Measurements from ENCODE around the gene DCTD.

- peak; percentile 92 for TF ChIP-seq CTCF (conservative IDR thresholded peaks at IDR 0.05)
- TF ChIP-seq ZFX (IDR thresholded peaks at IDR 0.05), result no peak
These were observed 21.0 kb upstream of the DCTD start for GRCh38 chr4:182938205-182938645.

Measured in C4-2B (cell line).